Pancreas (tissue), 10 donors: Measurements from ENCODE around the gene C15orf40. TPM values are rescaled to one million over a fixed set of nuclear protein-coding genes. Genes with fewer than 3 reads are reported as not detected.

Experiments used
- ATAC-seq, 4 donors: fragments of 200-7000 bp; cut with Tn5 transposase; one replicate each; pipeline versions ENCODE4 v1.8.0 to v1.9.1; 2020; ENCODE audit warnings: mild to moderate bottlenecking in 4 of 4, moderate library complexity in 4 of 4
- DNase-seq, 6 donors: peaks; one replicate each; pipeline ENCODE4 v3.0.0-alpha.2; 2020
- FAIRE-seq: peaks from 2 replicates; lab custom pipeline; 2012; peaks lifted over from hg19 to GRCh38; lab: Jason Lieb, UNC
- H3K27ac ChIP-seq, 4 donors: fragments of 200-600 bp; sonication (generic); 1 replicate in 3 of 4; 2 replicates in 1 of 4; pipeline versions ENCODE4 v1.5.0 to v1.8.0; 2020
- H3K27me3 ChIP-seq, 4 donors: fragments of 200-600 bp; one replicate each; pipeline ENCODE4 v1.8.0; 2021
- H3K36me3 ChIP-seq, 3 donors: fragments of 200-600 bp; sonication (generic) in 1 of 3; one replicate each; pipeline versions ENCODE4 v1.5.0 to v1.8.0; 2020 to 2021
- H3K4me1 ChIP-seq, 3 donors: fragments of 200-600 bp; one replicate each; pipeline ENCODE4 v1.8.0; 2021
- H3K4me3 ChIP-seq, 4 donors: fragments of 200-600 bp; sonication (generic) in 2 of 4; one replicate each; pipeline versions ENCODE4 v1.5.0 to v1.8.0; 2020 to 2021
- H3K9me3 ChIP-seq, 4 donors: fragments of 200-600 bp; one replicate each; pipeline ENCODE4 v1.8.0; 2021
- WGBS, 2 donors: extraction: QIAGEN DNeasy Blood & Tissue Kit; methylation state at CpG; one replicate each; pipeline ENCODE4 v1.1.7; 2013; 5-methylcytosine and 5-hydroxymethylcytosine counted together
- intact Hi-C, 3 donors: fragments of 100-400 bp; cut with DNase I; formaldehyde crosslinking; loops; one replicate each; pipeline versions ENCODE4 v1.11.1 to v1.14.2; 2022
- polyA plus RNA-seq, 2 donors: library from polyadenylated mRNA; stranded (reverse); fragments of 200-250 nt; gene quantifications; one replicate each; pipeline ENCODE4 v1.2.3, GENCODE V29; 2013
- total RNA-seq, 6 donors: library from RNA; stranded (reverse); fragmentation: NEBNext Ultra II Directional in 4 of 6; extraction: Animal tissue kit (Norgen Biotek cat#: 25700) in 4 of 6; gene quantifications; one replicate each; pipeline versions ENCODE4 v1.2.1 to v1.2.4, GENCODE V29; 2021 to 2023
- TF ChIP-seq, protein P1 (sequence below), 4 donors: fragments of 200-600 bp; sonication (generic) in 3 of 4; IDR thresholded peaks; one replicate each; pipeline versions ENCODE4 v1.5.0 to v1.8.0; 2021; ENCODE audit warnings: antibody characterized with exemption in 4 of 4
- donor health status: healthy with polysubstance abuse.
- donor health status: DM: no; HTN: no; CAD: no; lungs with moderate emphysema.
- donor health status: DM: no; HTN: no; CAD: no.
- donor health status: control.
- donor health status: control.
- donor health status: Bipolar disorder and iron deficiency.
- donor health status: DM: yes; HTN: yes; CAD: no.
- donor health status: DM: no; HTN: no; CAD: no.
- donor health status: DM: no; HTN: no; CAD: no.
- donor health status: DM: yes; HTN: yes; CAD: no.

Gene C15orf40
- total and polyA plus RNA-seq, 8 donors, result 6.4 to 19.0 (median 10.2) TPM

DNA sequence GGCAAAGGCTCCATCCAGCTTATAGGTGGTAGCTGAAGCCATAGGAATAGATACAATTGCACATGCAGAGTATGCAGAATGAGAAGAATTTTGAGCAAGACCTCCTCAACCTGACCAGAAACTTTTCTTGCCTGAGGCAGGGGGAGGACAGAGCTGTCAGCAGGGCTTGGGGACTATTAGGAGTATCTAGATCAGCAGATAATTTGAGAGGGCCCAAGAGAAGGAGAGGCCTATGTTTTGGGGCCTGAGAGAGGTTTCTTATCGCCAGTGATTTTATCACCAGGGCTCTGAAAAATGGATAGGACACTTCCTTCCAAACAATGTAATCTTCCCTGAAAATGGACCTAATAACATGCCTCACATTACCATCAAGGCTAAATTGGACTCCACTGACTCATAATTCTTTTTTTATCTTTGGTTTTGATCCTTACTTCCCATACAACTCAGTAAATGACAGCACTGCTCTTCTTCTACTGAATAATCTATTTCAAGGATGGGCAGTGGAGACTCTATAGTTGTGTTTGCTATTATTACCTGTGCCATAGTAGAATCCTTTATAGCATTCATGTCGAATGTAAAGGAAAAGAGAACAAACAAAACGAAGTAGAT, 41.3 kb downstream of the C15orf40 start:
- no peak for DNase-seq

DNA sequence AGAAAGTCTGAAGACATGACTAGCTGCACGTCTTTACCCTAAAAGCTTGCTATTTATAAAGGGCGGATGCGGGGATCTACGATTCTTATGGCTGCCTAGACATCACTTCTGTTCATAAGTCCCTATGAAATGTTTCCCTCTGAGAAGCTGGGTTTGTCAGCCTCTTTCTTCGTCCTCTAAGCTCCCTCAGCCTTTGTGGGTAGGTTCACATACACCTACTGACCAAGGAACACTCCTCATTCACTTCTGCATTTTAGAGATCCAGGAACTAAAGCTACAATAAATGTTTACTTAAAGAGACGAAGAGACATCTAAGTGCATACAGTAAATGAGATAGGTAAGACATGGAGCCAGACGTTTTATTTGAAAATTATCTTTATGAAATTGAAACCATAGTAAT, 42.1 kb downstream of the C15orf40 start:
- Histone ChIP-seq H3K36me3 (no peaks in the 10 kb centered on the region), H3K4me3 (no peak overlapping the region), H3K27ac (peak overlapping the region in 1 of 4 donors; percentile 13), H3K4me1 (peaks cover 11 to 33% (median 19%) of the 10 kb centered on the region in 3 donors), H3K9me3 (no peaks in the 10 kb centered on the region), H3K27me3 (no peaks in the 10 kb centered on the region)
- TF ChIP-seq, protein P1, sequence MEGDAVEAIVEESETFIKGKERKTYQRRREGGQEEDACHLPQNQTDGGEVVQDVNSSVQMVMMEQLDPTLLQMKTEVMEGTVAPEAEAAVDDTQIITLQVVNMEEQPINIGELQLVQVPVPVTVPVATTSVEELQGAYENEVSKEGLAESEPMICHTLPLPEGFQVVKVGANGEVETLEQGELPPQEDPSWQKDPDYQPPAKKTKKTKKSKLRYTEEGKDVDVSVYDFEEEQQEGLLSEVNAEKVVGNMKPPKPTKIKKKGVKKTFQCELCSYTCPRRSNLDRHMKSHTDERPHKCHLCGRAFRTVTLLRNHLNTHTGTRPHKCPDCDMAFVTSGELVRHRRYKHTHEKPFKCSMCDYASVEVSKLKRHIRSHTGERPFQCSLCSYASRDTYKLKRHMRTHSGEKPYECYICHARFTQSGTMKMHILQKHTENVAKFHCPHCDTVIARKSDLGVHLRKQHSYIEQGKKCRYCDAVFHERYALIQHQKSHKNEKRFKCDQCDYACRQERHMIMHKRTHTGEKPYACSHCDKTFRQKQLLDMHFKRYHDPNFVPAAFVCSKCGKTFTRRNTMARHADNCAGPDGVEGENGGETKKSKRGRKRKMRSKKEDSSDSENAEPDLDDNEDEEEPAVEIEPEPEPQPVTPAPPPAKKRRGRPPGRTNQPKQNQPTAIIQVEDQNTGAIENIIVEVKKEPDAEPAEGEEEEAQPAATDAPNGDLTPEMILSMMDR (IDR thresholded peaks at IDR 0.05), result no peak
- intact Hi-C loops, result loop anchor here in 1 of 3 donors (10.0 kb wide), 1 partner anchor 115 kb away; no protein-coding TSS in a partner anchor
- DNase-seq (no peak), FAIRE-seq (no peak), ATAC-seq (no peak)
- 79 to 80% methylated on average over 7 of the region's 7 CpGs for WGBS, 2 donors

More for the DNA sequence above, 41.3 kb downstream of the C15orf40 start:
- FAIRE-seq (no peak), ATAC-seq (peak in 3 of 4 donors; percentile 3 to 12 (median 5))
- Histone ChIP-seq H3K36me3 (no peaks in the 10 kb centered on the region), H3K27ac (peak overlapping the region in 3 of 4 donors; percentile 6 to 70 (median 13)), H3K4me1 (peaks cover 11 to 33% (median 19%) of the 10 kb centered on the region in 3 donors), H3K9me3 (no peaks in the 10 kb centered on the region), H3K27me3 (no peaks in the 10 kb centered on the region), H3K4me3 (no peak overlapping the region)
- WGBS, 2 donors, result 22% methylated on average over 3 of the region's 3 CpGs
- TF ChIP-seq, protein P1 (IDR thresholded peaks at IDR 0.05), result no peak
- intact Hi-C loops, result no loop called here

DNA sequence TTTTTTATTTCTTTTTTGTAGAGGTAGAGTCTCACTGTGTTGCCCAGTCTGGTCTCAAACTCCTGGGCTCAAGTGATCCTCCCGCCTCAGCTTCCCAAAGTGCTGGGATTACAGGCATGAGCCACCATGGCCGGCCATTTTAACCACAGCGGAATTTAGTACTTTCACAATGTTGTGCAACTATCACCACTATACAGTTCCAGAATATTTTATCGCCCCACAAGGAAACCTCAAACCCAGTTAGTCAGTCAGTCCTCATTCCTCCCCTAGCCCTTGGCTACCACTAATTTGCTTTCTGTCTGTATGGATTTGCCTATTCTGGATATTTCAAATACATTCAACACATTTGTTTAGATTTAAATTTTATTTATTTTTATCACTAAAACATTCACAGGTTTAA, 43.4 kb downstream of the C15orf40 start:
- peaks cover 11 to 40% (median 19%) of the 10 kb centered on the region in 3 donors for H3K4me1 ChIP-seq
- intact Hi-C loops, result loop anchor here in 1 of 3 donors (10.0 kb wide), 1 partner anchor 113 kb away; no protein-coding TSS in a partner anchor
- no peak for FAIRE-seq
- no peaks in the 10 kb centered on the region for H3K27me3 ChIP-seq
- WGBS, 2 donors, result 90 to 98% methylated on average over 4 of the region's 4 CpGs
- no peak overlapping the region for H3K27ac ChIP-seq
- TF ChIP-seq, protein P1 (IDR thresholded peaks at IDR 0.05), result no peak
- H3K36me3 ChIP-seq, result no peaks in the 10 kb centered on the region
- DNase-seq, result no peak
- no peak overlapping the region for H3K4me3 ChIP-seq
- no peak for ATAC-seq
- H3K9me3 ChIP-seq, result no peaks in the 10 kb centered on the region

DNA sequence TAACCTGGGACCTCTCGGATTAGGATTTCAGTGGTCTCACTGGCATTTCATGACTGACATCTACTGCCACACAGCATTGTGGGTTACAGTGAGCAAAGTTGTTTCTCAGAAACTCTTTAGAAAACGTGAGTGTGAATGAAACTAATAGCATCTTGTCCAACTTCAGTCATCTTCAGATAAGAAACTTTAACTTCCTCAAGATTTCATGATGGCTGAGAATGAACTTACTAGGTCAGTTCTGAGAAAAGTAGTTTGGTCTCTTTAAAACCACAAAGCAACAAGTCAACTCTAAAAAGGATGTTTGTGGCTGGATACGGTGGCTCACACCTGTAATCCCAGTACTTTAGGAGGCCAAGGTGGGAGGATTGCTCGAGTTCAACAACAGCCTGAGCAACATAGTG, 44.8 kb downstream of the C15orf40 start:
- intact Hi-C loops, result loop anchor here in 1 of 3 donors (10.0 kb wide), 1 partner anchor 112 kb away; no protein-coding TSS in a partner anchor
- Histone ChIP-seq H3K36me3 (no peaks in the 10 kb centered on the region), H3K27ac (no peak overlapping the region), H3K4me1 (peaks cover 11 to 30% (median 16%) of the 10 kb centered on the region in 3 donors), H3K9me3 (no peaks in the 10 kb centered on the region), H3K4me3 (no peak overlapping the region), H3K27me3 (no peaks in the 10 kb centered on the region)
- DNase-seq, result no peak
- WGBS, 2 donors, result 87 to 90% methylated on average over 4 of the region's 4 CpGs
- FAIRE-seq, result no peak
- ATAC-seq, result no peak
- TF ChIP-seq, protein P1 (IDR thresholded peaks at IDR 0.05), result no peak

DNA sequence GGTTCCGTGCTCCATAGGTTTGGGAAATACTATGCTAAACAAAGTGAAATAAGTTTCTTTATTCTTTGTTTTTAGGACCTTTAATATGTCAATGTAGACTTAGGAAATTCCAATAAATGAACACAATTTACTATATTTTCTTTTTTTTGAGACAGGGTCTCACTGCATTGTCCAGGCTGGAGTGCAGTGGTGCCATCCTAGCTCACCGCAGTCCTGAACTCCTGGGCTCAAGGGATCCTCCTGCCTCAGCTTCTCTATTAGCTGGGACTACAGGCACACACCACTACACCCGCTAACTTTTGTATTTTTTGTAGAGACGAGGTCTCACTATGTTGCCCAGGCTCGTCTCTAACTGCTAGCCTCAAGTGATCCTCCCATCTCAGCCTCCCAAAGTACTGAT, 46.5 kb downstream of the C15orf40 start:
- Histone ChIP-seq H3K27me3 (no peaks in the 10 kb centered on the region), H3K36me3 (no peaks in the 10 kb centered on the region), H3K4me1 (peaks cover 15 to 30% (median 18%) of the 10 kb centered on the region in 3 donors), H3K27ac (no peak overlapping the region), H3K4me3 (no peak overlapping the region), H3K9me3 (no peaks in the 10 kb centered on the region)
- TF ChIP-seq, protein P1 (IDR thresholded peaks at IDR 0.05), result no peak
- no peak for ATAC-seq
- no peak for DNase-seq
- no peak for FAIRE-seq
- 93 to 94% methylated on average over 5 of the region's 5 CpGs for WGBS, 2 donors
- intact Hi-C loops, result loop anchor here in 1 of 3 donors (10.0 kb wide), 1 partner anchor 110 kb away; no protein-coding TSS in a partner anchor
